ENCODE results near the gene FOXD4L1.
A peak's percentile ranks its signal among the peaks of the same experiment; 100 is the strongest.
"Not testable (repeated sequence)": the region's sequence is repeated elsewhere in the genome, so short reads cannot be mapped to it uniquely, and the experiment has no call there.

Gene FOXD4L1

DNA sequence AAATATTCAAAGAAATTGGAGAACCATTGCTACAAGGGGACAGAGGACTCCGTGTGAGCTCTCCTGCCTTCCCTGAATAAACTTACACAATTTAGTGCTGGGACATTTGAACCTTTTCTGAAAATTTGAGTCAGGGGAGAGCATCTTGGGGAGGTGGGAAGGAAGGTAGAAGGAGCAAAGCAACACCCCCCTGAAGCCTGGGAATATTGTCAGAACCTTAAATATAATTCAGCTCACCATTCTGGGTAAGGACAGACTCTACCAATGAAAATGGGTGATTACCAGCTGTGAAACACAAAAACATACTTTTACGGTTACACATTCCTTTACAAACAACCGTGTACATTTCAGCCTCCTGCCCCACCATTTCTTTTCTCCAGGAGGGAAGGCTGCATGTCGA, at the start of gene FOXD4L1:
Gene FOXD4L1, plus strand, starts transcription at position 301 of the 400 bp plus-strand sequence. CDS start 592 bp downstream, outside the sequence.
- not testable (repeated sequence) for H3K27ac Mint-ChIP-seq

DNA sequence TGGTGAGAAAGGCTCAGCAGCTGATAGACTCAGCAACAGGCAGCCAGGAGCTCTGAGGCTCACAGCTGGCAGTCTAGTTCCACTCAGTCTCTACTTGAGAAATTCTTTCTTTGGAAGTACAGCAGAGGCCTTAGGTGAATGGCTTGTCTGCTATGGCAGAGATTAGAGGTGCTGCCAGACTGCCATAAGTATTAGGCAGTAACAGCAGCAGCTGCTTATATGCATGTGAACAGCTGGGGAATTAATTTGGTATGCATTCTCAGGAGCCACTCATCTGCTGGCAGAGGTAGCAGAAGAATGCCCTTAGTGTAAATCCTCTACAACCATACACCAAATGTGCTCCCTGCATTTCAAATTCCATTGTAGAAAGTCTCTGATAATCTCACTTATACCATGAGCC, 32.7 kb upstream of the FOXD4L1 start:
- not testable (repeated sequence) for H3K36me3 Mint-ChIP-seq; H3K4me1 Mint-ChIP-seq; H3K4me3 Mint-ChIP-seq; ATAC-seq (ENCODE audit: low read depth); DNase-seq (ENCODE audit: low spot score in 2 of 2); H3K27ac Mint-ChIP-seq; H3K9me3 Mint-ChIP-seq; H3K27me3 Mint-ChIP-seq

More for the DNA sequence above, at the start of gene FOXD4L1:
- ATAC-seq (ENCODE audit: low read depth); H3K9me3 Mint-ChIP-seq; H3K36me3 Mint-ChIP-seq; H3K4me1 Mint-ChIP-seq; DNase-seq (ENCODE audit: low spot score in 2 of 2); H3K27me3 Mint-ChIP-seq: not testable (repeated sequence)
- H3K4me3 Mint-ChIP-seq = peak within 1 kb of the TSS; percentile 37

DNA sequence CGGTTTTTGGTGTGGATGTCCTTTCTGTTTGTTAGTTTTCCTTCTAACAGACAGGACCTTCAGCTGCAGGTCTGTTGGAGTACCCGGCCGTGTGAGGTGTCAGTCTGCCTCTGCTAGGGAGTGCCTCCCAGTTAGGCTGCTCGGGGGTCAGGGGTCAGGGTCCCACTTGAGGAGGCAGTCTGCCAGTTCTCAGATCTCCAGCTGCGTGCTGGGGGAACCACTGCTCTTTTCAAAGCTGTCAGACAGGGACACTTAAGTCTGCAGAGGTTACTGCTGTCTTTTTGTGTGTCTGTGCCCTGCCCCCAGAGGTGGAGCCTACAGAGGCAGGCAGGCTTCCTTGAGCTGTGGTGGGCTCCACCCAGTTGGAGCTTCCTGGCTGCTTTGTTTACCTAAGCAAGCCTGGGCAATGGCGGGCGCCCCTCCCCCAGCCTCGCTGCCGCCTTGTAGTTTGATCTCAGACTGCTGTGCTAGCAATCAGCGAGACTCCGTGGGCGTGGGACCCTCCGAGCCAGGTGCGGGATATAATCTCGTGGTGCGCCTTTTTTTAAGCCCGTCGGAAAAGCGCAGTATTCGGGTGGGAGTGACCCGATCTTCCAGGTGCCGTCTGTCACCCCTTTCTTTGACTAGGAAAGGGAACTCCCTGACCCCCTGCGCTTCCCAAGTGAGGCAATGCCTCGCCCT, 21.6 kb upstream of the FOXD4L1 start:
- not testable (repeated sequence) for H3K27ac Mint-ChIP-seq; ATAC-seq (ENCODE audit: low read depth); H3K4me3 Mint-ChIP-seq; DNase-seq (ENCODE audit: low spot score in 2 of 2); H3K27me3 Mint-ChIP-seq; H3K9me3 Mint-ChIP-seq; H3K4me1 Mint-ChIP-seq
- H3K36me3 Mint-ChIP-seq = peaks cover 10% of the 10 kb centered on the region

DNA sequence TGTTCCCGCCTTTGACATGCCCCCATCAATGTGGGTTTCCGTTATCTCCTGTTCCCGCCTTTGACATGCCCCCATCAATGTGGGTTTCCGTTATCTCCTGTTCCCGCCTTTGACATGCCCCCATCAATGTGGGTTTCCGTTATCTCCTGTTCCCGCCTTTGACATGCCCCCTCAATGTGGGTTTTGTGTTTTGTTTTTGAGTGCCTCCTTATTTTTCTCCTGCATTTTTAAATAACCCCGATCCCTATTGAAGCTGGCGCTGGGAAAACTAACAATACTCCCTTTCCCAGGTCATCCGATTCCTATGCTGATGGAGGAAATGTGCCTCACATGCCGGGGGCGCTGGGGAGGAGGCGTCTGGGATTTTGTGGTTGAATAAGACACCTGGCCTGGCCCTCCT, 1.9 kb upstream of the FOXD4L1 start:
- not testable (repeated sequence) for H3K4me3 Mint-ChIP-seq; DNase-seq (ENCODE audit: low spot score in 2 of 2); ATAC-seq (ENCODE audit: low read depth); H3K27me3 Mint-ChIP-seq; H3K9me3 Mint-ChIP-seq; H3K36me3 Mint-ChIP-seq; H3K4me1 Mint-ChIP-seq; H3K27ac Mint-ChIP-seq

DNA sequence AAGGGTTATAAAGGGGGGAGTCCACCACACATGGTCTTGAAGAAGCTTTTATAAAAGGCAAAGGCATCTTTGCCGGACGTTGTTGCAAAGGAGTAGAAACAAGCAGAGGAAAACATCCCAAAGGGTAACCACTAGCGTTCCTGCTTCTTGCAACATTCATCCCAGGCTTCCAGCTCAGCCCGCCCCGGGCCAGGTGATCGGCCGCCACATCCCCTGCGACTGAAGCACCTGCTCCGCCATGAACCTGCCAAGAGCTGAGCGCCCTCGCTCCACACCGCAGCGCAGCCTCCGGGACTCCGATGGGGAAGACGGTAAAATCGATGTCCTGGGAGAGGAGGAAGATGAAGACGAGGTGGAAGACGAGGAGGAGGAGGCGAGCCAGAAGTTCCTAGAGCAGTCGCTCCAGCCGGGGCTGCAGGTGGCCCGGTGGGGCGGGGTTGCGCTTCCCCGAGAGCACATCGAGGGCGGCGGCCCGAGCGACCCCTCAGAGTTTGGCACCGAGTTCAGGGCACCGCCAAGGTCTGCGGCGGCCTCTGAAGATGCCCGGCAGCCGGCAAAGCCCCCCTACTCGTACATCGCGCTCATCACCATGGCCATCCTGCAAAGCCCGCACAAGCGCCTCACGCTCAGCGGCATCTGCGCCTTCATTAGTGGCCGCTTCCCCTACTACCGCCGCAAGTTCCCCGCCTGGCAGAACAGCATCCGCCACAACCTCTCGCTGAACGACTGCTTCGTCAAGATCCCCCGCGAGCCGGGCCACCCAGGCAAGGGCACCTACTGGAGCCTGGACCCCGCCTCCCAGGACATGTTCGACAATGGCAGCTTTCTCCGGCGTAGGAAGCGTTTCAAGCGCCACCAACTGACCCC, 787 bp downstream of the FOXD4L1 start:
- ATAC-seq (ENCODE audit: low read depth); H3K4me3 Mint-ChIP-seq; H3K9me3 Mint-ChIP-seq; DNase-seq (ENCODE audit: low spot score in 2 of 2); H3K27me3 Mint-ChIP-seq; H3K36me3 Mint-ChIP-seq; H3K27ac Mint-ChIP-seq; H3K4me1 Mint-ChIP-seq: not testable (repeated sequence)

DNA sequence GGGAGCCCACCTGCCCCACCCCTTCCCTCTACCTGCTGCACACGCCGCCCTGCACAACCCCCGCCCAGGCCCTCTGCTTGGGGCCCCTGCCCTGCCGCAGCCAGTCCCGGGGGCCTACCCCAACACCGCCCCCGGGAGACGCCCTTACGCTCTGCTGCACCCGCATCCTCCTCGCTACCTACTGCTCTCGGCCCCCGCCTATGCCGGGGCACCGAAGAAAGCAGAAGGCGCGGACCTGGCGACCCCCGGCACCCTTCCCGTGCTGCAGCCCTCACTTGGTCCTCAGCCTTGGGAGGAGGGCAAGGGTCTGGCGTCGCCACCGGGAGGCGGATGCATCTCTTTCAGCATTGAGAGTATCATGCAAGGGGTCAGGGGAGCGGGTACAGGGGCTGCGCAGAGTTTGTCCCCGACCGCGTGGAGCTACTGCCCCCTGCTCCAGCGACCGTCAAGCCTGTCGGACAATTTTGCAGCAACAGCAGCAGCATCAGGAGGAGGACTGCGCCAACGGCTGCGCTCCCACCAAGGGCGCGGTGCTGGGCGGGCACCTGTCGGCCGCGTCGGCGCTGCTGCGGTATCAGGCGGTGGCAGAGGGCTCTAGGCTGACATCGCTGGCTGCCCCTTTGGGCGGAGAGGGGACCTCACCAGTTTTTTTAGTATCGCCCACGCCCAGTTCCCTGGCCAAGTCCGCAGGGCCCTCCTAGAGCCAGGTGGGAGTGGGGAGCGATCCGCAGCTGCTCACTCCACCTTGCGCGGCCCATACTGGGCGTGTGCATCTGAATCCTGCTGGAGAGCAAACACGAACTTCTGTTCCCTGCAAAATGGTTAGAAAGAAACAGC, 1.6 kb downstream of the FOXD4L1 start:
- DNase-seq (ENCODE audit: low spot score in 2 of 2); H3K36me3 Mint-ChIP-seq; H3K27ac Mint-ChIP-seq; H3K27me3 Mint-ChIP-seq; H3K9me3 Mint-ChIP-seq; H3K4me1 Mint-ChIP-seq; ATAC-seq (ENCODE audit: low read depth): not testable (repeated sequence)
- H3K4me3 Mint-ChIP-seq = peak overlapping the region; percentile 29

DNA sequence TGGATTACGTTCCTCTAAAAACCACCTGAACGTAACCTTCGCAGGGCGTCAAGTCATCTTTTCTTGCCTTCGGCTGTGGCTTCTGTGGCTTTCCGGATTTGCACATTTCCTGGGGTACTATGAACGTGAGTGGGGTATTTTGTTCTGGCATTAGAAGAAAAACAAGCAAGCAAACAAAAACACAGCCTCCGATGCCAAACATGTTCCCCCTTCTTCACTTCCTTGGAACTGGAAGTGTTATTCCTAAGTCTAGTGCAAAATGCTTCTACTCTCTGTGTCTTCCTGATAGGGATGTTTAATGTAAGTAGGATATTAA, 2.2 kb downstream of the FOXD4L1 start:
- not testable (repeated sequence) for H3K27ac Mint-ChIP-seq; H3K36me3 Mint-ChIP-seq; DNase-seq (ENCODE audit: low spot score in 2 of 2); H3K9me3 Mint-ChIP-seq; H3K4me3 Mint-ChIP-seq; ATAC-seq (ENCODE audit: low read depth); H3K27me3 Mint-ChIP-seq; H3K4me1 Mint-ChIP-seq

DNA sequence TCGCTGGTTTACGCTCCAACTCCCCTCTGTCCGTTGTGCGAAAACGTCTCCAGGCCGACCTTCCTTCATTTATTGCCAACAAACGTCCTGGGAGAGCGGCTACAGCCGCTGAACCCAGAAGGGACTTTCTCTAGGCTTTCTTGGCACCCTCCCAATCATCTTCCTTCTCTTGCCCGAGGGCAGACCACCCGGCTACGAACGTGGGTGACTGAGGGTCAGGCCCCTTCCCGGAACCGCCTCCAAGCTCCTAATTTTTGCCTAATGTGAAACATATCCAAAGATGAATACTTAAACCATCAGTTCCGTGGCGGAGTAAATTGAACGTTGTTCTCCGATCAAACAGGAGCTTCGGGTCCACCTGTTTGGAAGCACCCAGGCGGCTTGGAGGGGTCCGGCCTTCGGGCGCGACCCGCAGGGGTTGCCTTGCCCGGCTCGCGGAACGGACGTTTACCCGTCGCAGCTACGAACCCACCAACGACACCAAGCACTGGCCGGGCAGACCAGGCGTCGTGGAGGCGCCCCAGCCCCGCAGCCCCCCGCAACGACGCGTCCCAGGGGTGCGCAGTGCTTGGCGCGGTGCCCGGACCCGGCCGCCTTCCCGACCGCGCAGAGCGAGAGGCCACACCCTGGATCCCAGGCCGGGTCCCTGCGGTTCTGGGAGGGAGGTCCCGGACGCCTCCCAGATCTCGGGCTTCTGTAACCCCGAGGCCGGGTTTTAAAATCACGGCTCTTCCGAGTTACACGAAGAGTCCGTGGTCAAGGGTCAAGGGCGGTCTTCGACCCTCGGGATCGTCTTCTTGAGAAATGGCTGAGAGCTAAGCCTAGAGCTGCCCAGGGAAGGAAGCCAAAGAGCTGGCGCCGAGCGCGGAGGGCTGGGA, 4.0 kb downstream of the FOXD4L1 start:
- not testable (repeated sequence) for H3K27me3 Mint-ChIP-seq; ATAC-seq (ENCODE audit: low read depth)

DNA sequence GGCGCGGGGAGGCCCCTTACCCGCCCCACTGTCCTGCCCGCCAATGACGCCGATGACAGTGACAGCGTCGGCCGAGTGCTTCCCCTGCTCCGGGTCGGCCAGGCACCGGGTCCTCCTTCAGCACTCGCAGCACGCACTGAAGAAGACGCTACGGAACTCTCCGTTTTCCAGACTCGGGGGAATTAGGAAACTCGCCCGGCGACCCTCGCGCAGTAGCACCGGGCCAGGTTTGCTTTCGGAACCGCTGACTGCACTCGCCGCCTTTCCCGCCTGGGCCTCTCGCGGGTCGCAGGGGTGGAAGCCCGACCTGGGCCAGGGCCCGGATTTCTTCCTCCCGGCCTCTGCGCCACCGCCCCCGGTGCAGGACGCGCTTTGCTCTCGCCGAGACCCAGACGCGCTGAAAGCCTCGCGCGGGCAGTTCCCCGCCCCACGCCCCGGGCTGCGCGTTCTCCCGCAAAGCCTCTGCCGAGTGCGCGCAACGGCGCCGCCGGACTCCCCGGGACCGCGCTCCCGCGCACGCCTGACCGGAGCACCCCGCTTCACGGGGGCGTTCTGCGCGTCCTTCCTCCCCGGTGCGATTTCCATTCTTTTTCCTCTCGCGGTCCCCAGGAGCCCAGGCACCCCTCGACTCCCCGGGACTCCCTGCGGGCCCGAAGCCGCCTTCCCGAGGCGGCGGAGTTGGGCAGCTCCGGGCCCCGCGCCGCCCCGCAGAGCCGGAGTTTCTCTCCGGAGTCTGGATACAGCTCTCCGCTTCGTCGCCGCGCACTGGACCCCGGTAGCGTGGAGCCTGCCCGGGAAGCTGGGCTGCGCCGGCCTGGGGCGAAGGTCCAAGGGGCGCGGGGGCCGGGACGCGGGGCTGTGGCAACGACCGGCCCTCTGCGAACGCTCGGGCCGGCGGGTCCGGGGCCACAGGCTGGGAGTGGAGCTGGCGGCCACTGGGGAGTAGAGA, 4.9 kb downstream of the FOXD4L1 start:
- Mint-ChIP-seq H3K27ac (peak overlapping the region; percentile 45), H3K4me3 (peak overlapping the region; percentile 68)
- peak in 1 of 2 donors; percentile 37 for DNase-seq (ENCODE audit: low spot score in 2 of 2)
- H3K36me3 Mint-ChIP-seq, H3K27me3 Mint-ChIP-seq, H3K9me3 Mint-ChIP-seq, H3K4me1 Mint-ChIP-seq: not testable (repeated sequence)
- peak; percentile 67 for ATAC-seq (ENCODE audit: low read depth)

More for the DNA sequence above, 4.0 kb downstream of the FOXD4L1 start:
- not testable (repeated sequence) for H3K9me3 Mint-ChIP-seq, H3K36me3 Mint-ChIP-seq, H3K4me1 Mint-ChIP-seq
- Mint-ChIP-seq H3K27ac (peak overlapping the region; percentile 45), H3K4me3 (peak overlapping the region; percentile 68)
- DNase-seq (ENCODE audit: low spot score in 2 of 2) = peak in 1 of 2 donors; percentile 25

DNA sequence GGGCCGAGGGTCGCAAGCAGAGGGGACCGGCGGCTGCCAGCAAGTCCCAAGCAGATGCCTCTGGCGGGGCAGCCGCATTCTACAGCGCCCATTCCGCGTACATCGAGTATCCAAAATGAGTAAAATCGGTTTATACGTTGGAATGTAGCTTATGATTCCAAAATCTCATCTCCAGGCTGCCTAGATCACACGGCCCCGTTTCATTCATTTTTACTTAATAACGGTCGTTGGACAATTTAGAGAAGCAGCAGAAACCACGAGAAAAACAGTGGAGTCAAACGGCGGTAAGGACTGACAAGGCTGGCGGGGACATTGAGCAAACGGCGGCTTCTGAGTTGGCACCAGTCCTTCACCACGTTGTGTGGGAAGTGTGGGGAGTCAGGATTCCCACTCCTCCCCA, 5.6 kb downstream of the FOXD4L1 start:
- not testable (repeated sequence) for H3K27ac Mint-ChIP-seq; H3K4me3 Mint-ChIP-seq; H3K27me3 Mint-ChIP-seq; ATAC-seq (ENCODE audit: low read depth); DNase-seq (ENCODE audit: low spot score in 2 of 2); H3K36me3 Mint-ChIP-seq; H3K9me3 Mint-ChIP-seq; H3K4me1 Mint-ChIP-seq

DNA sequence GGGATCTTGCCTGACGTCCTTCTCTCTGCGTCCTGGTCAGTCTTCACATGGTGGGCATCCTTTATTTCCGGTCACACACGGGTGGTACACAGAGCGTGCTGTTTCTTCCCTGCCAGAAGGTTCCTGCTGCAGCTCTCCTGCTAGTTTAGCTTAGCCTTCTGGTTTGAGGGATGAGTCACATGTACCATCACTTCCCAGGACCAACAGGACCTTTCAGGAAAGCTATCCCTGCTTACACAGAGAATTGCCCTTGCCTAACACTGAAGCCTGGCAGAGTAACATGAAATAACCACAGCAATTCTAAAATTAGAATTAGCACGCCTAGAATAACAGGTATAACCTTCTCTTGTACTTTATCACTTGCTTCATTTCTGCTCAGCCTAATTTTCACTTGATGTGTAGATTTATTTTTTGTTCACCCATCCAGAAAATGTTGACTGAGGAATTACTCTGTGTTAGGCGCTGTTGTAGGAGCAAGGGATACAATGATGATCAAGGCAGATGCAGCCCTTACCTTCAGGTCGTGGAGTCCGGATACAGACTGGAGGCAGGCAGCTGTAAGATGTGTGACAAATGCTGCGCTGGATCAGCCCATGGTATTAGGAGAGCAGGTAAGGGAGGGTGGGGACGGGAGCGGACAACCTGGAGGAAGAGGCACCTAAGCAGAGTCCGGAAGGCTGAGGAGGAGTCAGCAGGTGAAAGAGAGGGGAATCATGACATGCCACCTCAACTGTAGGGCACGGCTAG, 9.1 kb downstream of the FOXD4L1 start:
- not testable (repeated sequence) for H3K27ac Mint-ChIP-seq; H3K36me3 Mint-ChIP-seq; H3K4me1 Mint-ChIP-seq; H3K4me3 Mint-ChIP-seq; ATAC-seq (ENCODE audit: low read depth); H3K27me3 Mint-ChIP-seq; DNase-seq (ENCODE audit: low spot score in 2 of 2); H3K9me3 Mint-ChIP-seq

DNA sequence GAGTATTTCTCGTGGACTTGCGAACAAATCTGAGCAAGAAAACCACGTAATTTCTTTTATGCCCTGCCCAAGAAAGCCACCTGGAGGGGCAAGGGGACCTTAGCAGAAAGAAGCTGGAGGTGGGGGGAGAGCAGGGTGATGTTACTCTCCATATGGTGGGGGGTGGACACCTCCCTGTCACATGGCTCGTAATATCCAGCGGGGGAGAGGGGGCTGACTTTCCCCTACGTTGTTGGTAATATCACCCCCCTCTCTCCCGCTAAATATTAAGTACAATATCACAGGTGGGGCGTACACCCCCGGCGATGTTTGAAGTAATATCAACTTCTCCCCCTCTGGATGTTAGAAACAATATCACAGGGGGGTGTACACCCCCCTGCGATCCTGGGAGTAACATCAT, 9.7 kb downstream of the FOXD4L1 start:
- H3K4me1 Mint-ChIP-seq; ATAC-seq (ENCODE audit: low read depth); H3K27me3 Mint-ChIP-seq; H3K9me3 Mint-ChIP-seq; H3K4me3 Mint-ChIP-seq; H3K27ac Mint-ChIP-seq; H3K36me3 Mint-ChIP-seq; DNase-seq (ENCODE audit: low spot score in 2 of 2): not testable (repeated sequence)
